ENCODE measurements around the gene DHX35.

DHX35 gene

GRCh38 chr20:39013662-39014109 lies 51.5 kb downstream of the DHX35 start:
- ChIA-PET CTCF (interaction anchor here (0.9 to 3.0 kb wide), 7 partner anchors 12 to 87 kb away, joined by 3 to 14 read pairs (median 3); partner anchors contain the start of gene FAM83D), POLR2A (no interaction called here)
- TF ChIP-seq CTCF (IDR thresholded peaks at IDR 0.05; ENCODE audit: control extremely low read depth, extremely low read depth, low read depth, missing control alignments) = no peak
- DNase-seq (ENCODE audit: extremely low spot score) = no peak

- ChIA-PET POLR2A (no interaction called here), CTCF (interaction anchor here (0.7 to 1.5 kb wide), 3 partner anchors 33 to 813 kb away, joined by 3 to 4 read pairs (median 3); no protein-coding TSS in a partner anchor)
- no peak for DNase-seq (ENCODE audit: extremely low spot score)
- no peak for TF ChIP-seq CTCF (IDR thresholded peaks at IDR 0.05; ENCODE audit: control extremely low read depth, extremely low read depth, low read depth, missing control alignments)
These were observed 53.9 kb downstream of the DHX35 start for GRCh38 chr20:39016041-39016440.

- CTCF ChIA-PET = interaction anchor here (0.7 to 2.3 kb wide), 3 partner anchors 18 to 813 kb away, joined by 3 to 7 read pairs (median 3); no protein-coding TSS in a partner anchor
- no peak for DNase-seq (ENCODE audit: extremely low spot score)
- POLR2A ChIA-PET = no interaction called here
- no peak for TF ChIP-seq CTCF (IDR thresholded peaks at IDR 0.05; ENCODE audit: control extremely low read depth, extremely low read depth, low read depth, missing control alignments)
These were observed 54.4 kb downstream of the DHX35 start for GRCh38 chr20:39016506-39016905.

- no peak for DNase-seq (ENCODE audit: extremely low spot score)
- ChIA-PET POLR2A (no interaction called here), CTCF (interaction anchor here (1.6 to 2.3 kb wide), 2 partner anchors 21 to 30 kb away, joined by 4 to 7 read pairs; no protein-coding TSS in a partner anchor)
- no peak for TF ChIP-seq CTCF (IDR thresholded peaks at IDR 0.05; ENCODE audit: control extremely low read depth, extremely low read depth, low read depth, missing control alignments)
These were observed 56.9 kb downstream of the DHX35 start for GRCh38 chr20:39019027-39019426.

- no peak for DNase-seq (ENCODE audit: extremely low spot score)
- no peak for TF ChIP-seq CTCF (IDR thresholded peaks at IDR 0.05; ENCODE audit: control extremely low read depth, extremely low read depth, low read depth, missing control alignments)
- CTCF ChIA-PET = interaction anchor here (22.0 kb wide), 1 partner anchor 28 kb away, joined by 214 read pairs; no protein-coding TSS in a partner anchor
- POLR2A ChIA-PET = no interaction called here
These were observed 57.7 kb downstream of the DHX35 start for GRCh38 chr20:39019805-39020325.

- no peak for DNase-seq (ENCODE audit: extremely low spot score)
- ChIA-PET POLR2A (interaction anchor here (0.7 kb wide), 1 partner anchor 12 kb away, joined by 3 read pairs; no protein-coding TSS in a partner anchor), CTCF (interaction anchor here (1.2 to 22.0 kb wide), 8 partner anchors 12 to 163 kb away, joined by 3 to 214 read pairs (median 6); no protein-coding TSS in a partner anchor)
- TF ChIP-seq CTCF (IDR thresholded peaks at IDR 0.05; ENCODE audit: control extremely low read depth, extremely low read depth, low read depth, missing control alignments) = no peak
These were observed 59.6 kb downstream of the DHX35 start for GRCh38 chr20:39021748-39022147.
